ENCODE data around the gene SLC26A1. TPM values are rescaled to one million over a fixed set of nuclear protein-coding genes. Genes with fewer than 3 reads are reported as not detected.

SLC26A1 gene
- total RNA-seq, 4 donors from 2014 or later = 0.09 to 0.12 TPM; not detected in 2

GRCh38 chr4:960140-960635, 33.0 kb downstream of the SLC26A1 start:
- DNase-seq (ENCODE audit: low spot score) (no peak), ATAC-seq (ENCODE audit: low FRiP score) (no peak)

DNA sequence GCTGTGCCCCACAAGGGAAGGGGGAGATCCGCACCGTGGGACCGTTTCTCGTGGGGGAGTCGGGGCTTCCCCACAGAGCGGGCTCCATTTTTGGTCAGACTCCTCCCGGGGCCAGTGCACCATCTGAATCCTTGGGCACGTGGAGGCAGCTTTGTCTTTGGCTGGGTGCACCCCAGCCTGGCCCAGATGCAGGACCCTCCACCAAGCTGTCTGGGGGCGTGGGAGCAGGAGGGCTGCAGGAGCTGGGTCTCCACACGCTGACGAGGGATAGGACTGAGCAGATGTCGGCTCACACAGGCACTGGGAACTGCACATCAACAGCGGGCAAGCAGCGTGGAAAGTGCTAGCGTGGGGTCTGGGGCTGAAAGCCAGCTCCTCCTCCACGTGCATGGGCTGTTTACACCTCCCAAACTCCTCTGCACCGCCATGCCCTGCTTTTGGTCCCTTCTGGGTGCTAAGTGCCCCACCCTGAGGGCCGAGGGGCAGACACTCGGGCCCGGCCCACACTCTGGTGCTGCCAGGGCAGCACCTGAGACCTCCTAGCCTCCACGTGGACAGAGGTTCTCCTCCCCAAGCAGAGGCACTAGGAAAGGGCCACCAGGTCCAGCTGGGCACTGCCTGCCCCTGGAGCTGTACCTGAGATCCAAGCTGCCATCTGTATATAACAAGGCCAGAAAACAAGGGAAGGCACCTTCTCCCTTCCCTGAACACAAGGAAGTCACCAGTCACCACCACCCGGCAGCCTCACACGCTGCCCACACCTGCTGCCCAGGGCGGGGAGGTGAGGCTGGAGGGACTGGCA, 33.7 kb downstream of the SLC26A1 start:
- DNase-seq (ENCODE audit: low spot score) = no peak
- TF ChIP-seq, protein P1, sequence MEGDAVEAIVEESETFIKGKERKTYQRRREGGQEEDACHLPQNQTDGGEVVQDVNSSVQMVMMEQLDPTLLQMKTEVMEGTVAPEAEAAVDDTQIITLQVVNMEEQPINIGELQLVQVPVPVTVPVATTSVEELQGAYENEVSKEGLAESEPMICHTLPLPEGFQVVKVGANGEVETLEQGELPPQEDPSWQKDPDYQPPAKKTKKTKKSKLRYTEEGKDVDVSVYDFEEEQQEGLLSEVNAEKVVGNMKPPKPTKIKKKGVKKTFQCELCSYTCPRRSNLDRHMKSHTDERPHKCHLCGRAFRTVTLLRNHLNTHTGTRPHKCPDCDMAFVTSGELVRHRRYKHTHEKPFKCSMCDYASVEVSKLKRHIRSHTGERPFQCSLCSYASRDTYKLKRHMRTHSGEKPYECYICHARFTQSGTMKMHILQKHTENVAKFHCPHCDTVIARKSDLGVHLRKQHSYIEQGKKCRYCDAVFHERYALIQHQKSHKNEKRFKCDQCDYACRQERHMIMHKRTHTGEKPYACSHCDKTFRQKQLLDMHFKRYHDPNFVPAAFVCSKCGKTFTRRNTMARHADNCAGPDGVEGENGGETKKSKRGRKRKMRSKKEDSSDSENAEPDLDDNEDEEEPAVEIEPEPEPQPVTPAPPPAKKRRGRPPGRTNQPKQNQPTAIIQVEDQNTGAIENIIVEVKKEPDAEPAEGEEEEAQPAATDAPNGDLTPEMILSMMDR (IDR thresholded peaks at IDR 0.05) = no peak
- no peak for ATAC-seq (ENCODE audit: low FRiP score)

More at GRCh38 chr4:960140-960635, 33.0 kb downstream of the SLC26A1 start:
- TF ChIP-seq, protein P1 (IDR thresholded peaks at IDR 0.05) = no peak

DNA sequence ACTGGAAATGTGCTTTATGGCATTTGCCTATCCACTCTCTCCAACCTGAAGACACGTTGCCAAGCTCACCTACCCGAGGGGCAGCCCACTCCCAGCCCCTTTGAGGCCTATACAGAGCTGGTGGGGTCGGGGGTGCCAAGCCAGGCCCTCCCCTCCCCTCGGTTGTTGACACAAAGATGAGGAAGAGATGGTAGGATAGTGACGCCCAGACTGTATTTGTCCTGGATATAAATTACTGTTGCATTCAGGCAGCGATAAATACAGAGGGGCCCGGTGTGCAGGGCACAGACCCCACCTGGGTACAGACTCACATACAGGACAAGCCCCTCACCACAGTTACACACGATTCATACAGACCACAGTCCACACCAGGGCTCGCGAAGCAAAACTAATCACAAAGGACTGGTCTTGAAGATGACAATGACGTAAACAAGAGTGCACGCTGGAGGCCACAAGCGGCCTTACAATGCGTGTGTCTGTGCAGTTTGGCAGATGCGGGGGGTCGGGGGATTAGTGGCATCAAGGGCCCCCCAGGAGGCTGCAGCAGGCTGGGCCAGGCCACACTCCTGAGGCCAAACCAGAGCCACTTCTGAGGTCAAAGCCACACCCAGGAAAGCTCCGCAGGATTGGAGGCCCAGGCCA, 34.4 kb downstream of the SLC26A1 start:
- ATAC-seq (ENCODE audit: low FRiP score) = no peak
- DNase-seq (ENCODE audit: low spot score) = no peak

DNA sequence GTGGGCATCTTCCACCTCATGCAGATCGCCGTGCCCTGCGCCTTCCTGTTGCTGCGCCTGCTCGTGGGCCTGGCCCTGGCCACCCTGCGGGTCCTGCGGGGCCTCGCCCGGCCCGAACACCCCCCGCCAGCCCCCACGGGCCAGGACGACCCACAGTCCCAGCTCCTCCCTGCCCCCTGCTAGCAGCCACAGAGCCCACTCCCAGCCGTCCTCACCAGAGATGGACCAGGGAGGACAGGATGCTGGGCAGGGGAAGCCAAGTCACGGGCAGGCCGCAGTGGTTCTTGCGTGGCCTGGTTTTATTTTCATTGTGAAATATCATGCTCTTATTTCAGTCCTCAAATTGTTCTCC, 34.9 kb downstream of the SLC26A1 start:
- TF ChIP-seq, protein P1 (IDR thresholded peaks at IDR 0.05) = no peak
- ATAC-seq (ENCODE audit: low FRiP score) (no peak), DNase-seq (ENCODE audit: low spot score) (no peak)

More for the DNA sequence above, 34.4 kb downstream of the SLC26A1 start:
- TF ChIP-seq, protein P1 (IDR thresholded peaks at IDR 0.05) = no peak

GRCh38 chr4:957581-958313, 35.5 kb downstream of the SLC26A1 start:
- DNase-seq (ENCODE audit: low spot score) (no peak), ATAC-seq (ENCODE audit: low FRiP score) (no peak)
- TF ChIP-seq, protein P1 (IDR thresholded peaks at IDR 0.05) = no peak

DNA sequence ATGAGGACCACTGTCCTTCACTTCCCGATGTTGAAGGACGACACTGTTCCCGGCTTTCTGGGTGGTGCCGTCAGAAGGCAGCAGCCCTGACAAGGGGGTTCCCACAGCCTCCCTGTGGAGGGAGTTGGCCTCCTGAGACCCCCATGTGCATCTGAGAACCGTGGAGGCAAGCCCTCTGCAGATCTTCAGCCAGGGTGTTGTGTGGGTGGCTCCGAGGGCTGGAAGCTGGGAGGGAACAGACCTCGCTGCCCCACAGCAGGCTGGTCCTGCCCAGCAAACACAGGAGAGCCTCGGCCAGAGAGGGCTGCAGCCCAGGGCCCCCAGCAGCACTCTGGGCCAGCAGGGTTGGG, 36.0 kb downstream of the SLC26A1 start:
- DNase-seq (ENCODE audit: low spot score) (no peak), ATAC-seq (ENCODE audit: low FRiP score) (no peak)
- TF ChIP-seq, protein P1 (IDR thresholded peaks at IDR 0.05) = no peak

Data from omental fat pad (tissue), 4 donors.